ENCODE data around the gene GPR15.

Gene GPR15

GRCh38 chr3:98581474-98581873 is 49.7 kb downstream of the GPR15 start:
- H3K27ac ChIP-seq (ENCODE audit: low read length), result no peak overlapping the region
- no peak overlapping the region for H3K9ac ChIP-seq (ENCODE audit: low read length)
- peaks cover 10% of the 10 kb centered on the region; the same call in 1 of the 2 replicates for H3K36me3 ChIP-seq (replicated peaks; ENCODE audit: insufficient read depth, low read length)
- H3K79me2 ChIP-seq (ENCODE audit: low read length), result no peaks in the 10 kb centered on the region
- H3K4me2 ChIP-seq (ENCODE audit: low read depth, low read length), result no peak overlapping the region
- no peak for DNase-seq
- H3K27me3 ChIP-seq (replicated peaks; ENCODE audit: insufficient read depth, low read length), result no peaks in the 10 kb centered on the region
- no peaks in the 10 kb centered on the region for H3K4me1 ChIP-seq (ENCODE audit: low read length)
- no peaks in the 10 kb centered on the region for H3F3A ChIP-seq (ENCODE audit: insufficient read depth, low read length)
- no peak for TF ChIP-seq EZH2phosphoT487 (IDR thresholded peaks at IDR 0.05; ENCODE audit: low read length)
- TF ChIP-seq, protein P1, sequence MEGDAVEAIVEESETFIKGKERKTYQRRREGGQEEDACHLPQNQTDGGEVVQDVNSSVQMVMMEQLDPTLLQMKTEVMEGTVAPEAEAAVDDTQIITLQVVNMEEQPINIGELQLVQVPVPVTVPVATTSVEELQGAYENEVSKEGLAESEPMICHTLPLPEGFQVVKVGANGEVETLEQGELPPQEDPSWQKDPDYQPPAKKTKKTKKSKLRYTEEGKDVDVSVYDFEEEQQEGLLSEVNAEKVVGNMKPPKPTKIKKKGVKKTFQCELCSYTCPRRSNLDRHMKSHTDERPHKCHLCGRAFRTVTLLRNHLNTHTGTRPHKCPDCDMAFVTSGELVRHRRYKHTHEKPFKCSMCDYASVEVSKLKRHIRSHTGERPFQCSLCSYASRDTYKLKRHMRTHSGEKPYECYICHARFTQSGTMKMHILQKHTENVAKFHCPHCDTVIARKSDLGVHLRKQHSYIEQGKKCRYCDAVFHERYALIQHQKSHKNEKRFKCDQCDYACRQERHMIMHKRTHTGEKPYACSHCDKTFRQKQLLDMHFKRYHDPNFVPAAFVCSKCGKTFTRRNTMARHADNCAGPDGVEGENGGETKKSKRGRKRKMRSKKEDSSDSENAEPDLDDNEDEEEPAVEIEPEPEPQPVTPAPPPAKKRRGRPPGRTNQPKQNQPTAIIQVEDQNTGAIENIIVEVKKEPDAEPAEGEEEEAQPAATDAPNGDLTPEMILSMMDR (IDR thresholded peaks at IDR 0.05; ENCODE audit: low read length), result no peak
- no peak for TF ChIP-seq EZH2 (optimal IDR thresholded peaks at IDR 0.05; ENCODE audit: low read depth, low read length)
- no peaks in the 10 kb centered on the region for H3K9me3 ChIP-seq (replicated peaks; ENCODE audit: insufficient read depth, low read length)
- no peak overlapping the region for H3K4me3 ChIP-seq (ENCODE audit: low read length)
- H4K20me1 ChIP-seq (ENCODE audit: insufficient read depth, low read length), result no peaks in the 10 kb centered on the region
- no peak overlapping the region for H2AFZ ChIP-seq (ENCODE audit: low read length)
- H3K9me2 ChIP-seq (replicated peaks; ENCODE audit: insufficient read depth, low read length), result no peaks in the 10 kb centered on the region

DNA sequence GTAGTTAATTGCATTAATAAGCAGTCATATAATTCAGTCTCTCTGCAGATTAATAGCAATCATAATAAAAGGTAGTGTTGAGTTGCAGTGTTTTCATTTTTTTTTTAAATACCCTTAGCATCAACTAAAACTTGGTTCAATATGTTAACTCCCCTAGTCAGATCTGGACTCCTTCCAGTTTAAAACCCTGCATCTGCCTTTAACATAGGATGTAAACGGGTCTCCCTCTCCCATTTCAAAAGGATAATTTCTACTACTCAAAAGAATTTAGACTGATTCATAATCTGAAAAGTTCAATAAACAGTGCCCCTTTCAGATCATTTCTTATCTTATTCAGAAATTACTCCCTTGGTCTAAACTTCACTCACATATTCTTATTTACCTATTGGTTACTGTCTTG is 50.3 kb downstream of the GPR15 start:
- Histone ChIP-seq H3K4me1 (ENCODE audit: low read length) (no peaks in the 10 kb centered on the region), H3K9me3 (replicated peaks; ENCODE audit: insufficient read depth, low read length) (no peaks in the 10 kb centered on the region), H3K27me3 (replicated peaks; ENCODE audit: insufficient read depth, low read length) (no peaks in the 10 kb centered on the region), H2AFZ (ENCODE audit: low read length) (no peak overlapping the region), H3K27ac (ENCODE audit: low read length) (no peak overlapping the region), H3K9me2 (replicated peaks; ENCODE audit: insufficient read depth, low read length) (no peaks in the 10 kb centered on the region), H3K79me2 (ENCODE audit: low read length) (no peaks in the 10 kb centered on the region), H3K9ac (ENCODE audit: low read length) (no peak overlapping the region), H3K4me2 (ENCODE audit: low read depth, low read length) (no peak overlapping the region), H4K20me1 (ENCODE audit: insufficient read depth, low read length) (no peaks in the 10 kb centered on the region), H3K4me3 (ENCODE audit: low read length) (no peak overlapping the region), H3F3A (ENCODE audit: insufficient read depth, low read length) (no peaks in the 10 kb centered on the region), H3K36me3 (replicated peaks; ENCODE audit: insufficient read depth, low read length) (peaks cover 10% of the 10 kb centered on the region; the same call in 1 of the 2 replicates)
- DNase-seq, result no peak
- TF ChIP-seq EZH2phosphoT487 (IDR thresholded peaks at IDR 0.05; ENCODE audit: low read length), result no peak
- TF ChIP-seq, protein P1 (IDR thresholded peaks at IDR 0.05; ENCODE audit: low read length), result no peak
- no peak for TF ChIP-seq EZH2 (optimal IDR thresholded peaks at IDR 0.05; ENCODE audit: low read depth, low read length)

- H2AFZ ChIP-seq (ENCODE audit: low read length), result no peak overlapping the region
- no peaks in the 10 kb centered on the region for H3K9me2 ChIP-seq (replicated peaks; ENCODE audit: insufficient read depth, low read length)
- H3K9me3 ChIP-seq (replicated peaks; ENCODE audit: insufficient read depth, low read length), result no peaks in the 10 kb centered on the region
- no peak overlapping the region for H3K4me3 ChIP-seq (ENCODE audit: low read length)
- H3K4me1 ChIP-seq (ENCODE audit: low read length), result no peaks in the 10 kb centered on the region
- H3K4me2 ChIP-seq (ENCODE audit: low read depth, low read length), result no peak overlapping the region
- no peaks in the 10 kb centered on the region for H4K20me1 ChIP-seq (ENCODE audit: insufficient read depth, low read length)
- H3K27ac ChIP-seq (ENCODE audit: low read length), result no peak overlapping the region
- H3F3A ChIP-seq (ENCODE audit: insufficient read depth, low read length), result no peaks in the 10 kb centered on the region
- H3K9ac ChIP-seq (ENCODE audit: low read length), result no peak overlapping the region
- no peak for DNase-seq
- no peak for TF ChIP-seq EZH2phosphoT487 (IDR thresholded peaks at IDR 0.05; ENCODE audit: low read length)
- H3K36me3 ChIP-seq (replicated peaks; ENCODE audit: insufficient read depth, low read length), result peaks cover 10% of the 10 kb centered on the region; the same call in 1 of the 2 replicates
- H3K79me2 ChIP-seq (ENCODE audit: low read length), result no peaks in the 10 kb centered on the region
- no peaks in the 10 kb centered on the region for H3K27me3 ChIP-seq (replicated peaks; ENCODE audit: insufficient read depth, low read length)
Measured at GRCh38 chr3:98583766-98584165, 52.0 kb downstream of the GPR15 start.

Data from MM.1S (cell line).